Neural progenitor cell (in vitro differentiated cells): ENCODE results near the gene TLX1. TPM values are rescaled to one million over a fixed set of nuclear protein-coding genes. Genes with fewer than 3 reads are reported as not detected.

Source experiments
- DNase-seq: peaks from one replicate; pipeline ENCODE4 v3.0.0-alpha.2; 2016; ENCODE audit warnings: low spot score
- H2AFZ ChIP-seq: fragments of 200-600 bp; sonication (generic); replicated peaks from 2 replicates; pipeline ENCODE4 v1.6.1; 2016; ENCODE audit warnings: antibody characterized with exemption
- H3F3A ChIP-seq: fragments of 200-600 bp; sonication (generic); 2 replicates; pipeline ENCODE4 v1.6.1; 2016; ENCODE audit warnings: antibody characterized with exemption, low read depth
- H3K27ac ChIP-seq: fragments of 200-600 bp; sonication (generic); 2 replicates; pipeline ENCODE4 v1.5.1; 2016; ENCODE audit warnings: mild to moderate bottlenecking
- H3K27me3 ChIP-seq: fragments of 200-600 bp; sonication (generic); 2 replicates; pipeline ENCODE4 v1.6.1; 2016; ENCODE audit warnings: mild to moderate bottlenecking, moderate library complexity
- H3K36me3 ChIP-seq: fragments of 200-600 bp; sonication (generic); 2 replicates; pipeline ENCODE4 v1.5.1; 2016
- H3K4me1 ChIP-seq: fragments of 200-600 bp; sonication (generic); 2 replicates; pipeline ENCODE4 v1.6.1; 2016; ENCODE audit warnings: mixed run types
- H3K4me2 ChIP-seq: fragments of 200-600 bp; sonication (generic); 2 replicates; pipeline ENCODE4 v1.6.1; 2016
- H3K4me3 ChIP-seq: fragments of 200-600 bp; sonication (generic); 2 replicates; pipeline ENCODE4 v1.5.1; 2016
- H3K79me2 ChIP-seq: fragments of 200-600 bp; sonication (generic); 2 replicates; pipeline ENCODE4 v1.6.1; 2016; ENCODE audit warnings: low read depth
- H3K9ac ChIP-seq: fragments of 200-600 bp; sonication (generic); 2 replicates; pipeline ENCODE4 v1.6.1; 2016
- H3K9me3 ChIP-seq: fragments of 200-600 bp; sonication (generic); 2 replicates; pipeline ENCODE4 v1.5.1; 2016; ENCODE audit warnings: low read depth
- H4K20me1 ChIP-seq: fragments of 200-600 bp; sonication (generic); 2 replicates; pipeline ENCODE4 v1.6.1; 2016; ENCODE audit warnings: low read depth
- H3K27ac Mint-ChIP-seq: 3 replicates; pipeline ENCODE4 v1.8.0; 2021; ENCODE audit warnings: mixed read lengths
- H3K27me3 Mint-ChIP-seq: 2 replicates; pipeline ENCODE4 v1.8.0; 2022; ENCODE audit warnings: low read depth, mild to moderate bottlenecking, inconsistent platforms, moderate library complexity, mixed read lengths; ENCODE audit not compliant: insufficient read depth
- H3K36me3 Mint-ChIP-seq: 3 replicates; pipeline ENCODE4 v1.8.0; 2021; ENCODE audit warnings: mixed read lengths
- H3K4me1 Mint-ChIP-seq: 3 replicates; pipeline ENCODE4 v1.8.0; 2021; ENCODE audit warnings: mixed read lengths
- H3K4me3 Mint-ChIP-seq: 3 replicates; pipeline ENCODE4 v1.8.0; 2021; ENCODE audit warnings: mild to moderate bottlenecking, moderate library complexity, mixed read lengths
- H3K9me3 Mint-ChIP-seq: 3 replicates; pipeline ENCODE4 v1.8.0; 2020; ENCODE audit warnings: mixed read lengths
- CTCF ChIP-seq: fragments of 200-600 bp; sonication (generic); IDR thresholded peaks from 2 replicates; pipeline ENCODE4 v1.5.1; 2017; ENCODE audit warnings: antibody characterized with exemption, mild to moderate bottlenecking
- EZH2 ChIP-seq: fragments of 200-600 bp; sonication (generic); IDR thresholded peaks from 2 replicates; pipeline ENCODE4 v1.6.1; 2017; ENCODE audit warnings: antibody characterized with exemption, mild to moderate bottlenecking, moderate library complexity
- EZH2phosphoT487 ChIP-seq: fragments of 200-600 bp; sonication (generic); IDR thresholded peaks from 2 replicates; pipeline ENCODE4 v1.6.1; 2017; ENCODE audit warnings: antibody characterized with exemption
- total RNA-seq: library from RNA; depleted of rRNA; stranded (reverse); fragments of >200 nt; gene quantifications from 2 replicates; pipeline ENCODE4 v1.2.3, GENCODE V29; 2015; ENCODE audit warnings: low replicate concordance

TLX1 gene
- total RNA-seq, 1 donor from 2014 or later, result not detected

DNA sequence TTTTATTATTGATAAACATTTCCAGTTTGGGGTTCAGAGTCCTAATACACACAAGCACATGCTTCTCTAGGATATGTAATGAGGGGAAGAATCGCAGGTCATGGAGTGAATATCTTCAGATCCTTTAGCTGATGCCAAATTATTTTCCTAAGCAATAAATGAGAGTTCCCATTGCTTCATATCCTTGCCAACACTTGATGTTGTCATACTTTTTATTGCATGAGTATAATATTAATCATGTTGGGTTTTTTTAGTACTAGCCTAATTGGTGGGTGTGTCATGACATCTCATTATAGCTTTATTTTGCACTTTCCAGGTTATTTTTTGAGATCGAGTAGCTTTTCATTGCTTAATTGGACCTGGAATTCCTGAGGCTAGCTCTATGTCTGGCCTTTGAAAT, 35.3 kb downstream of the TLX1 start:
- Mint-ChIP-seq H3K27ac (no peak overlapping the region), H3K27me3 (peaks cover 38% of the 10 kb centered on the region), H3K4me1 (peaks cover 9% of the 10 kb centered on the region), H3K36me3 (no peaks in the 10 kb centered on the region), H3K9me3 (no peaks in the 10 kb centered on the region), H3K4me3 (no peak overlapping the region)
- no peak for TF ChIP-seq EZH2
- TF ChIP-seq CTCF, result no peak
- TF ChIP-seq EZH2phosphoT487, result no peak
- Histone ChIP-seq H2AFZ (no peak overlapping the region), H3K4me1 (no peaks in the 10 kb centered on the region), H3K27ac (no peak overlapping the region), H3K9ac (no peak overlapping the region), H3K9me3 (no peaks in the 10 kb centered on the region), H3K79me2 (no peaks in the 10 kb centered on the region), H3K36me3 (no peaks in the 10 kb centered on the region), H3F3A (no peaks in the 10 kb centered on the region), H3K4me3 (no peak overlapping the region), H3K27me3 (peaks cover 98% of the 10 kb centered on the region), H3K4me2 (no peak overlapping the region), H4K20me1 (peaks cover 2% of the 10 kb centered on the region)
- no peak for DNase-seq

DNA sequence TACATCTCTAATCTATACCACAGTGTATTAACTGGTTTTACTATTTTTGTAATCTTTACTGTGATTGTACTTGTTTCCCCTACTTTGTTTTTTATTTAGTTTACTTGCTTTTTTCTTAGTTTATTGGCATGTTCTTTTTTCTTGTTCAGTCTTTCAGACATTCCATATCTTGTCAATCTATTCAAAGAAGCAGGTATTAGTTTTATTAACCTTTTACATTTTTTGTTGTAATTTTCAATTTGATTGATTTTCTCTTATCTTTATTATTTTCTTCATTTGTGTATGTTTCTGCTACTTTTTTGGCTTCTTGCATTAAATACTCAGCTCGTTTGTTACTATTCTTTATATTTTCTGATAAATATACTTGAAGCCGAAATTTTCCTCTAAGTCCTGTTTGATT, 41.6 kb downstream of the TLX1 start:
- no peak overlapping the region for H3K4me2 ChIP-seq
- peaks cover 77% of the 10 kb centered on the region for H3K27me3 ChIP-seq
- Mint-ChIP-seq H3K27me3 (peaks cover 12% of the 10 kb centered on the region), H3K4me1 (no peaks in the 10 kb centered on the region), H3K27ac (no peak overlapping the region), H3K9me3 (peaks cover 19% of the 10 kb centered on the region), H3K4me3 (no peak overlapping the region), H3K36me3 (no peaks in the 10 kb centered on the region)
- no peaks in the 10 kb centered on the region for H4K20me1 ChIP-seq
- DNase-seq, result no peak
- no peak overlapping the region for H2AFZ ChIP-seq
- H3F3A ChIP-seq, result no peaks in the 10 kb centered on the region
- H3K4me3 ChIP-seq, result no peak overlapping the region
- H3K4me1 ChIP-seq, result no peaks in the 10 kb centered on the region
- H3K79me2 ChIP-seq, result no peaks in the 10 kb centered on the region
- H3K9ac ChIP-seq, result no peak overlapping the region
- no peaks in the 10 kb centered on the region for H3K36me3 ChIP-seq
- no peak overlapping the region for H3K27ac ChIP-seq
- H3K9me3 ChIP-seq, result no peaks in the 10 kb centered on the region
- TF ChIP-seq EZH2phosphoT487 (no peak), EZH2 (no peak), CTCF (no peak)

DNA sequence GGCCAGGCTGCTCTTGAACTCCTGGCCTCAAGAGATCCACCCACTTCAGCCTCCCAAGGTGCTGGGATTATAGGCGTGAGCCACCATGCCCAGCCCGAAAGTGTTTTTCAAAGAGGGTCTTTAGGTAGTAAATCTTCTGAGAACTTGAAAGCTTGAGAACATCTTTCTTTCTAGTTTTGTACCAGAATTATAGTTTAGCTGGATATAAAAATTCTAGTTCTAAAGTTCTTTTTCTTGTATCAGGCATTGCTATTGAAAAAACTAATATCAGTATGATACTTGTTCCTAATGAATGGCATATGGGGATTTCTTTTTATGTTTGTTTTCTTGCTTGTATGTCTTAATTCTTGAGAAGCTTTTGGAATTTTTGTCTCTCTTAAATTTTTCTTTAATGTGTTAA, 43.2 kb downstream of the TLX1 start:
- Mint-ChIP-seq H3K9me3 (peaks cover 19% of the 10 kb centered on the region), H3K27ac (no peak overlapping the region), H3K4me1 (no peaks in the 10 kb centered on the region), H3K4me3 (no peak overlapping the region), H3K36me3 (no peaks in the 10 kb centered on the region), H3K27me3 (peaks cover 9% of the 10 kb centered on the region)
- H3K4me2 ChIP-seq, result no peak overlapping the region
- no peaks in the 10 kb centered on the region for H3K36me3 ChIP-seq
- H3K9me3 ChIP-seq, result no peaks in the 10 kb centered on the region
- no peak for TF ChIP-seq EZH2phosphoT487
- no peak for TF ChIP-seq EZH2
- TF ChIP-seq CTCF, result no peak
- H3F3A ChIP-seq, result no peaks in the 10 kb centered on the region
- H4K20me1 ChIP-seq, result no peaks in the 10 kb centered on the region
- H3K27ac ChIP-seq, result no peak overlapping the region
- H3K4me3 ChIP-seq, result no peak overlapping the region
- no peaks in the 10 kb centered on the region for H3K4me1 ChIP-seq
- H3K27me3 ChIP-seq, result peaks cover 61% of the 10 kb centered on the region
- no peak overlapping the region for H2AFZ ChIP-seq
- no peaks in the 10 kb centered on the region for H3K79me2 ChIP-seq
- no peak for DNase-seq
- no peak overlapping the region for H3K9ac ChIP-seq
